ENCODE results near the gene PAX1. TPM values are rescaled to one million over a fixed set of nuclear protein-coding genes. Genes with fewer than 3 reads are reported as not detected.
A peak's percentile ranks its signal among the peaks of the same experiment; 100 is the strongest.

PAX1 gene
- total and polyA plus RNA-seq, 2 of the 8 experiments (the other 6 are each of a cell fraction or from before 2014, with no cell fraction given), result not detected

- WGBS, 2 experiments (ENCODE audit: extremely low coverage in 1 of 2, insufficient coverage in 1 of 2, insufficient read length in 1 of 2, insufficient replicate concordance in 2 of 2, low coverage in 1 of 2, low lambda C conversion rate in 2 of 2, missing lambda C conversion rate in 1 of 2), result 93% methylated on average over 3 of the region's 3 CpGs; no CpG with 5 or more reads in 1 of the 2 experiments
- Histone ChIP-seq H2BK5ac (ENCODE audit: low read depth, low read length) (no peak overlapping the region), H3K4me3 (ENCODE audit: extremely low read depth in 1 of 4, insufficient read depth in 2 of 4, low read depth in 3 of 4, low read length in 4 of 4) (no peak overlapping the region), H2AK5ac (ENCODE audit: low read depth, low read length) (no peak overlapping the region), H4K5ac (ENCODE audit: insufficient read length, low read depth, low read length) (no peak overlapping the region), H2BK12ac (ENCODE audit: low read depth, low read length) (no peak overlapping the region), H3K9me3 (ENCODE audit: insufficient read depth in 2 of 2, low read depth in 1 of 2, low read length in 1 of 2) (peaks cover 3 to 6% of the 10 kb centered on the region in 2 experiments; a peak in 1 of 4 replicates), H2AFZ (ENCODE audit: low read length) (0 out of 2 replicates have a peak overlapping the region, but pooled peaks have one; percentile 58), H3K4ac (replicated peaks; ENCODE audit: insufficient read length, low read depth, low read length) (no peak overlapping the region), H3K23ac (ENCODE audit: insufficient read length) (no peak overlapping the region), H3K56ac (replicated peaks; ENCODE audit: insufficient read length, low read depth, low read length) (no peak overlapping the region), H3K14ac (ENCODE audit: insufficient read length) (no peak overlapping the region), H3K27ac (ENCODE audit: low read depth, low read length) (no peak overlapping the region), H3K36me3 (ENCODE audit: control insufficient read depth in 2 of 4, insufficient read depth in 4 of 4, low read length in 3 of 4) (no peaks in the 10 kb centered on the region), H4K8ac (ENCODE audit: extremely low read depth, insufficient read depth, low read length) (no peak overlapping the region), H3K79me2 (ENCODE audit: control insufficient read depth in 1 of 2, insufficient read depth in 2 of 2, low read length in 2 of 2) (no peaks in the 10 kb centered on the region), H4K91ac (replicated peaks; ENCODE audit: insufficient read length, low read length) (no peak overlapping the region), H3K4me2 (ENCODE audit: insufficient read depth in 1 of 2, low read depth in 2 of 2, low read length in 2 of 2) (no peak overlapping the region), H3K4me1 (replicated peaks in 1 of 4; ENCODE audit: control insufficient read depth in 3 of 4, insufficient read depth in 4 of 4, low read length in 3 of 4) (no peaks in the 10 kb centered on the region), H2BK120ac (replicated peaks; ENCODE audit: low read depth, low read length) (no peak overlapping the region), H4K20me1 (replicated peaks in 1 of 2; ENCODE audit: control insufficient read depth in 1 of 2, insufficient read depth in 2 of 2, low read length in 2 of 2) (no peaks in the 10 kb centered on the region), H3K9ac (replicated peaks in 1 of 4; ENCODE audit: extremely low read depth in 1 of 4, low read depth in 3 of 4, low read length in 3 of 4) (no peak overlapping the region), H3K79me1 (ENCODE audit: low read depth, low read length) (no peaks in the 10 kb centered on the region), H3K23me2 (ENCODE audit: low read depth, low read length) (no peaks in the 10 kb centered on the region), H3K27me3 (replicated peaks in 1 of 4; ENCODE audit: control insufficient read depth in 3 of 4, extremely low read depth in 1 of 4, insufficient read depth in 3 of 4, low read length in 3 of 4) (no peaks in the 10 kb centered on the region), H2BK20ac (ENCODE audit: low read length) (no peak overlapping the region), H3K18ac (ENCODE audit: extremely low read depth, low read length) (no peak overlapping the region), H2BK15ac (ENCODE audit: low read length) (no peak overlapping the region)
- DNase-seq (ENCODE audit: low read depth in 1 of 2, low spot score in 2 of 2) (no peak), FAIRE-seq (no peak)
- CTCF ChIA-PET (ENCODE audit: partially characterized antibody), result interaction anchor here (1.1 to 1.6 kb wide), 3 partner anchors 19 to 38 kb away, joined by 3 to 6 read pairs (median 4); no protein-coding TSS in a partner anchor
- POLR2A ChIA-PET (ENCODE audit: partially characterized antibody), result no interaction called here
- no peak for TF ChIP-seq GTF2F1 (IDR thresholded peaks at IDR 0.05; ENCODE audit: borderline replicate concordance, low read depth, low read length)
- no peak for TF ChIP-seq SP2 (IDR thresholded peaks at IDR 0.05; ENCODE audit: low read length)
- no peak for TF ChIP-seq BACH1 (IDR thresholded peaks at IDR 0.05; ENCODE audit: low read length)
- no peak for TF ChIP-seq RFX5 (IDR thresholded peaks at IDR 0.05; ENCODE audit: borderline replicate concordance, low read depth, low read length)
- TF ChIP-seq RNF2 (IDR thresholded peaks at IDR 0.05; ENCODE audit: borderline replicate concordance, low read depth, low read length, missing control alignments, poor library complexity, severe bottlenecking), result no peak
- no peak for TF ChIP-seq SUZ12 (IDR thresholded peaks at IDR 0.05; ENCODE audit: low read length)
- no peak for TF ChIP-seq CTCF (IDR thresholded peaks at IDR 0.05; ENCODE audit: control extremely low read depth in 1 of 3, insufficient read depth in 1 of 3, low read depth in 1 of 3, low read length in 3 of 3)
- no peak for TF ChIP-seq ASH2L (IDR thresholded peaks at IDR 0.05; ENCODE audit: low read length)
- TF ChIP-seq CEBPB (IDR thresholded peaks at IDR 0.05; ENCODE audit: low read depth, low read length), result no peak
- TF ChIP-seq CBX5 (IDR thresholded peaks at IDR 0.05; ENCODE audit: low read depth, low read length), result no peak
- no peak for TF ChIP-seq RXRA (IDR thresholded peaks at IDR 0.05; ENCODE audit: insufficient read depth, low read depth, low read length)
- TF ChIP-seq NANOG (IDR thresholded peaks at IDR 0.05; ENCODE audit: insufficient read depth, low read depth, low read length, poor library complexity, severe bottlenecking), result no peak
Observed at GRCh38 chr20:21739682-21740081, 34.2 kb downstream of the PAX1 start.
